ENCODE data around the gene LRIG1. TPM values are rescaled to one million over a fixed set of nuclear protein-coding genes. Genes with fewer than 3 reads are reported as not detected.

LRIG1 gene
- total and polyA plus RNA-seq, 10 of the 15 experiments (the other 5 are each of a cell fraction or from before 2014, with no cell fraction given): 0.84 to 16.4 (median 8.1) TPM

GRCh38 chr3:66407611-66408218 is 93.1 kb downstream of the LRIG1 start (continued):
- TF ChIP-seq REST (IDR thresholded peaks at IDR 0.05; ENCODE audit: low read depth, low read length) (no peak), KAT2A (conservative IDR thresholded peaks at IDR 0.05; ENCODE audit: control insufficient read depth, low read depth, low read length) (no peak), STAT1 (conservative IDR thresholded peaks at IDR 0.05) (no peak), HDAC6 (IDR thresholded peaks at IDR 0.05; ENCODE audit: unreplicated experiment) (no peak), FOS (IDR thresholded peaks at IDR 0.05; ENCODE audit: borderline replicate concordance, extremely low read depth, insufficient read length) (no peak), MYB (IDR thresholded peaks at IDR 0.05; ENCODE audit: borderline replicate concordance, low read depth, low read length) (0 out of 2 replicates have a peak, but pooled peaks have one; percentile 19), CBX5 (IDR thresholded peaks at IDR 0.05; ENCODE audit: low read depth) (no peak), ZNF217 (IDR thresholded peaks at IDR 0.05) (no peak), RCOR1 (conservative IDR thresholded peaks at IDR 0.05; ENCODE audit: low read depth, low read length) (no peak), SUZ12 (IDR thresholded peaks at IDR 0.05; ENCODE audit: unreplicated experiment) (no peak), MAX (IDR thresholded peaks at IDR 0.05; ENCODE audit: low read depth, low read length) (no peak)
- TF ChIP-seq, protein P1, sequence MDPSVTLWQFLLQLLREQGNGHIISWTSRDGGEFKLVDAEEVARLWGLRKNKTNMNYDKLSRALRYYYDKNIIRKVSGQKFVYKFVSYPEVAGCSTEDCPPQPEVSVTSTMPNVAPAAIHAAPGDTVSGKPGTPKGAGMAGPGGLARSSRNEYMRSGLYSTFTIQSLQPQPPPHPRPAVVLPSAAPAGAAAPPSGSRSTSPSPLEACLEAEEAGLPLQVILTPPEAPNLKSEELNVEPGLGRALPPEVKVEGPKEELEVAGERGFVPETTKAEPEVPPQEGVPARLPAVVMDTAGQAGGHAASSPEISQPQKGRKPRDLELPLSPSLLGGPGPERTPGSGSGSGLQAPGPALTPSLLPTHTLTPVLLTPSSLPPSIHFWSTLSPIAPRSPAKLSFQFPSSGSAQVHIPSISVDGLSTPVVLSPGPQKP (IDR thresholded peaks at IDR 0.05; ENCODE audit: low read depth, low read length): no peak
- TF ChIP-seq, protein P2, sequence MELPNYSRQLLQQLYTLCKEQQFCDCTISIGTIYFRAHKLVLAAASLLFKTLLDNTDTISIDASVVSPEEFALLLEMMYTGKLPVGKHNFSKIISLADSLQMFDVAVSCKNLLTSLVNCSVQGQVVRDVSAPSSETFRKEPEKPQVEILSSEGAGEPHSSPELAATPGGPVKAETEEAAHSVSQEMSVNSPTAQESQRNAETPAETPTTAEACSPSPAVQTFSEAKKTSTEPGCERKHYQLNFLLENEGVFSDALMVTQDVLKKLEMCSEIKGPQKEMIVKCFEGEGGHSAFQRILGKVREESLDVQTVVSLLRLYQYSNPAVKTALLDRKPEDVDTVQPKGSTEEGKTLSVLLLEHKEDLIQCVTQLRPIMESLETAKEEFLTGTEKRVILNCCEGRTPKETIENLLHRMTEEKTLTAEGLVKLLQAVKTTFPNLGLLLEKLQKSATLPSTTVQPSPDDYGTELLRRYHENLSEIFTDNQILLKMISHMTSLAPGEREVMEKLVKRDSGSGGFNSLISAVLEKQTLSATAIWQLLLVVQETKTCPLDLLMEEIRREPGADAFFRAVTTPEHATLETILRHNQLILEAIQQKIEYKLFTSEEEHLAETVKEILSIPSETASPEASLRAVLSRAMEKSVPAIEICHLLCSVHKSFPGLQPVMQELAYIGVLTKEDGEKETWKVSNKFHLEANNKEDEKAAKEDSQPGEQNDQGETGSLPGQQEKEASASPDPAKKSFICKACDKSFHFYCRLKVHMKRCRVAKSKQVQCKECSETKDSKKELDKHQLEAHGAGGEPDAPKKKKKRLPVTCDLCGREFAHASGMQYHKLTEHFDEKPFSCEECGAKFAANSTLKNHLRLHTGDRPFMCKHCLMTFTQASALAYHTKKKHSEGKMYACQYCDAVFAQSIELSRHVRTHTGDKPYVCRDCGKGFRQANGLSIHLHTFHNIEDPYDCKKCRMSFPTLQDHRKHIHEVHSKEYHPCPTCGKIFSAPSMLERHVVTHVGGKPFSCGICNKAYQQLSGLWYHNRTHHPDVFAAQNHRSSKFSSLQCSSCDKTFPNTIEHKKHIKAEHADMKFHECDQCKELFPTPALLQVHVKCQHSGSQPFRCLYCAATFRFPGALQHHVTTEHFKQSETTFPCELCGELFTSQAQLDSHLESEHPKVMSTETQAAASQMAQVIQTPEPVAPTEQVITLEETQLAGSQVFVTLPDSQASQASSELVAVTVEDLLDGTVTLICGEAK (IDR thresholded peaks at IDR 0.05; ENCODE audit: borderline replicate concordance): no peak
- TF ChIP-seq, protein P3, sequence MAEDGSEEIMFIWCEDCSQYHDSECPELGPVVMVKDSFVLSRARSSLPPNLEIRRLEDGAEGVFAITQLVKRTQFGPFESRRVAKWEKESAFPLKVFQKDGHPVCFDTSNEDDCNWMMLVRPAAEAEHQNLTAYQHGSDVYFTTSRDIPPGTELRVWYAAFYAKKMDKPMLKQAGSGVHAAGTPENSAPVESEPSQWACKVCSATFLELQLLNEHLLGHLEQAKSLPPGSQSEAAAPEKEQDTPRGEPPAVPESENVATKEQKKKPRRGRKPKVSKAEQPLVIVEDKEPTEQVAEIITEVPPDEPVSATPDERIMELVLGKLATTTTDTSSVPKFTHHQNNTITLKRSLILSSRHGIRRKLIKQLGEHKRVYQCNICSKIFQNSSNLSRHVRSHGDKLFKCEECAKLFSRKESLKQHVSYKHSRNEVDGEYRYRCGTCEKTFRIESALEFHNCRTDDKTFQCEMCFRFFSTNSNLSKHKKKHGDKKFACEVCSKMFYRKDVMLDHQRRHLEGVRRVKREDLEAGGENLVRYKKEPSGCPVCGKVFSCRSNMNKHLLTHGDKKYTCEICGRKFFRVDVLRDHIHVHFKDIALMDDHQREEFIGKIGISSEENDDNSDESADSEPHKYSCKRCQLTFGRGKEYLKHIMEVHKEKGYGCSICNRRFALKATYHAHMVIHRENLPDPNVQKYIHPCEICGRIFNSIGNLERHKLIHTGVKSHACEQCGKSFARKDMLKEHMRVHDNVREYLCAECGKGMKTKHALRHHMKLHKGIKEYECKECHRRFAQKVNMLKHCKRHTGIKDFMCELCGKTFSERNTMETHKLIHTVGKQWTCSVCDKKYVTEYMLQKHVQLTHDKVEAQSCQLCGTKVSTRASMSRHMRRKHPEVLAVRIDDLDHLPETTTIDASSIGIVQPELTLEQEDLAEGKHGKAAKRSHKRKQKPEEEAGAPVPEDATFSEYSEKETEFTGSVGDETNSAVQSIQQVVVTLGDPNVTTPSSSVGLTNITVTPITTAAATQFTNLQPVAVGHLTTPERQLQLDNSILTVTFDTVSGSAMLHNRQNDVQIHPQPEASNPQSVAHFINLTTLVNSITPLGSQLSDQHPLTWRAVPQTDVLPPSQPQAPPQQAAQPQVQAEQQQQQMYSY (CRISPR knock-in tag; IDR thresholded peaks at IDR 0.05): no peak
- TF ChIP-seq, protein P4, sequence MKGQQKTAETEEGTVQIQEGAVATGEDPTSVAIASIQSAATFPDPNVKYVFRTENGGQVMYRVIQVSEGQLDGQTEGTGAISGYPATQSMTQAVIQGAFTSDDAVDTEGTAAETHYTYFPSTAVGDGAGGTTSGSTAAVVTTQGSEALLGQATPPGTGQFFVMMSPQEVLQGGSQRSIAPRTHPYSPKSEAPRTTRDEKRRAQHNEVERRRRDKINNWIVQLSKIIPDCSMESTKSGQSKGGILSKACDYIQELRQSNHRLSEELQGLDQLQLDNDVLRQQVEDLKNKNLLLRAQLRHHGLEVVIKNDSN (IDR thresholded peaks at IDR 0.05; ENCODE audit: borderline replicate concordance, extremely low read length, insufficient read depth, low read depth, low read length): no peak
